Testis (tissue), 3 donors: Measurements from ENCODE around the gene ARL15. TPM values are rescaled to one million over a fixed set of nuclear protein-coding genes. Genes with fewer than 3 reads are reported as not detected.

ENCODE experiments used
- DNase-seq: peaks from one replicate; pipeline ENCODE4 v3.0.0-alpha.2; 2019
- H3K27ac ChIP-seq, 2 donors: fragments of 200-600 bp; sonication (generic); one replicate each; pipeline ENCODE4 v1.5.1; 2019
- H3K27me3 ChIP-seq: fragments of 200-600 bp; sonication (generic); one replicate; pipeline ENCODE4 v1.5.1; 2019
- H3K36me3 ChIP-seq: fragments of 200-600 bp; sonication (generic); one replicate; pipeline ENCODE4 v1.5.1; 2017; ENCODE audit warnings: low read depth; ENCODE audit errors: missing control alignments
- H3K4me1 ChIP-seq: fragments of 200-600 bp; sonication (generic); one replicate; pipeline ENCODE4 v1.5.1; 2019
- H3K4me3 ChIP-seq, 2 donors: fragments of 200-600 bp; sonication (generic); one replicate each; pipeline ENCODE4 v1.5.1; 2017 to 2019
- H3K9me3 ChIP-seq: fragments of 200-600 bp; sonication (generic); one replicate; pipeline ENCODE4 v1.5.1; 2017
- POLR2A ChIP-seq: fragments of 450-650 bp; IDR thresholded peaks from one replicate; pipeline ENCODE4 v1.6.1; 2017; ENCODE audit warnings: antibody characterized with exemption, mild to moderate bottlenecking, moderate library complexity
- WGBS, 2 donors: methylation state at CpG; one replicate each; pipeline ENCODE4 v1.1.5; 2018; 5-methylcytosine and 5-hydroxymethylcytosine counted together
- intact Hi-C: fragments of 100-400 bp; cut with DNase I; formaldehyde crosslinking; loops from one replicate; pipeline ENCODE4 v1.15.1; 2023; ENCODE audit warnings: low total_unique reads
- polyA plus RNA-seq: library from polyadenylated mRNA; stranded (reverse); fragments of 350-450 nt; fragmentation: Illumina TruSeq; extraction: RNeasy Lipid Tissue Mini Kit (QIAGEN cat#74804); gene quantifications from one replicate; pipeline ENCODE4 v1.2.3, GENCODE V29; 2014; ENCODE audit warnings: low read depth, low replicate concordance; ENCODE audit not compliant: insufficient read depth
- total RNA-seq, 2 donors: library from RNA; depleted of rRNA; stranded (reverse); fragments of >200 nt; gene quantifications; one replicate each; pipeline ENCODE4 v1.2.3, GENCODE V29; 2016
- TF ChIP-seq, protein P1 (sequence below), 3 experiments: fragments of 450-650 bp in 2 of 3; fragments of 200-600 bp in 1 of 3; sonication (generic) in 1 of 3; IDR thresholded peaks; one replicate each; pipeline ENCODE4 v1.5.1; 2016 to 2019; ENCODE audit warnings: antibody characterized with exemption in 3 of 3, mild to moderate bottlenecking in 2 of 3, moderate library complexity in 1 of 3

ARL15 gene
- total and polyA plus RNA-seq, 3 donors from 2014 or later, result 36.6 to 88.6 (median 75.2) TPM

- H3K4me1 ChIP-seq, result no peaks in the 10 kb centered on the region
- no peak for DNase-seq
- H3K27me3 ChIP-seq, result no peaks in the 10 kb centered on the region
- WGBS, 2 donors, result 95 to 97% methylated on average over 4 of the region's 4 CpGs
- no peak overlapping the region for H3K27ac ChIP-seq
- no peak for TF ChIP-seq POLR2A
- TF ChIP-seq, protein P1, sequence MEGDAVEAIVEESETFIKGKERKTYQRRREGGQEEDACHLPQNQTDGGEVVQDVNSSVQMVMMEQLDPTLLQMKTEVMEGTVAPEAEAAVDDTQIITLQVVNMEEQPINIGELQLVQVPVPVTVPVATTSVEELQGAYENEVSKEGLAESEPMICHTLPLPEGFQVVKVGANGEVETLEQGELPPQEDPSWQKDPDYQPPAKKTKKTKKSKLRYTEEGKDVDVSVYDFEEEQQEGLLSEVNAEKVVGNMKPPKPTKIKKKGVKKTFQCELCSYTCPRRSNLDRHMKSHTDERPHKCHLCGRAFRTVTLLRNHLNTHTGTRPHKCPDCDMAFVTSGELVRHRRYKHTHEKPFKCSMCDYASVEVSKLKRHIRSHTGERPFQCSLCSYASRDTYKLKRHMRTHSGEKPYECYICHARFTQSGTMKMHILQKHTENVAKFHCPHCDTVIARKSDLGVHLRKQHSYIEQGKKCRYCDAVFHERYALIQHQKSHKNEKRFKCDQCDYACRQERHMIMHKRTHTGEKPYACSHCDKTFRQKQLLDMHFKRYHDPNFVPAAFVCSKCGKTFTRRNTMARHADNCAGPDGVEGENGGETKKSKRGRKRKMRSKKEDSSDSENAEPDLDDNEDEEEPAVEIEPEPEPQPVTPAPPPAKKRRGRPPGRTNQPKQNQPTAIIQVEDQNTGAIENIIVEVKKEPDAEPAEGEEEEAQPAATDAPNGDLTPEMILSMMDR (IDR thresholded peaks at IDR 0.05), result no peak
- intact Hi-C loops, result no loop called here
- no peaks in the 10 kb centered on the region for H3K9me3 ChIP-seq
- H3K36me3 ChIP-seq, result no peaks in the 10 kb centered on the region
- H3K4me3 ChIP-seq, result no peak overlapping the region
These were observed 314.4 kb downstream of the ARL15 start for GRCh38 chr5:53996008-53996407.

GRCh38 chr5:53994148-53994547 is 316.2 kb downstream of the ARL15 start:
- Histone ChIP-seq H3K27ac (no peak overlapping the region), H3K4me3 (no peak overlapping the region), H3K27me3 (no peaks in the 10 kb centered on the region), H3K36me3 (no peaks in the 10 kb centered on the region), H3K4me1 (no peaks in the 10 kb centered on the region), H3K9me3 (no peaks in the 10 kb centered on the region)
- DNase-seq, result no peak
- intact Hi-C loops, result no loop called here
- TF ChIP-seq, protein P1 (IDR thresholded peaks at IDR 0.05), result no peak
- WGBS, 2 donors, result 67 to 75% methylated on average over 2 of the region's 2 CpGs

DNA sequence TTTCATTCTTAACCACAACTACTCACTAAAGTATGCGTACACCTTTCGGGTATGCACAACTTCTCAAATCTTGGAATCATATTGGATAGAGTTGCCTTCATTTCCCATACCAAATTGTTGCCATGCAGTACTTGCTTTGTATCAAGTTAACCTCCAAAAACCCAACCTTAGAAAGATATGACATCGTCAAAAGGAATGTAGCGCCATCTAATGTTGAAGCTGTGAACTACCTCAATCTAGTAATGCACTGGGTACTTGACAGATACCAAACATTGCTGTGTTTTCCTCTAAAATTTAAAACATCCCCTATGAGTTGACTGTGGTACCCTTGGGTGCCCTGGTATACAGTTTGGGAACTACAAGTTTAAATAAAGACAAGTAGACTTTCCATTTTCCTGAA is 318.4 kb downstream of the ARL15 start:
- Histone ChIP-seq H3K4me1 (no peaks in the 10 kb centered on the region), H3K27me3 (no peaks in the 10 kb centered on the region), H3K36me3 (no peaks in the 10 kb centered on the region), H3K9me3 (no peaks in the 10 kb centered on the region), H3K27ac (no peak overlapping the region), H3K4me3 (no peak overlapping the region)
- TF ChIP-seq, protein P1 (IDR thresholded peaks at IDR 0.05), result no peak
- TF ChIP-seq POLR2A, result no peak
- intact Hi-C loops, result no loop called here
- 88 to 92% methylated on average over 4 of the region's 4 CpGs for WGBS, 2 donors
- DNase-seq, result no peak

DNA sequence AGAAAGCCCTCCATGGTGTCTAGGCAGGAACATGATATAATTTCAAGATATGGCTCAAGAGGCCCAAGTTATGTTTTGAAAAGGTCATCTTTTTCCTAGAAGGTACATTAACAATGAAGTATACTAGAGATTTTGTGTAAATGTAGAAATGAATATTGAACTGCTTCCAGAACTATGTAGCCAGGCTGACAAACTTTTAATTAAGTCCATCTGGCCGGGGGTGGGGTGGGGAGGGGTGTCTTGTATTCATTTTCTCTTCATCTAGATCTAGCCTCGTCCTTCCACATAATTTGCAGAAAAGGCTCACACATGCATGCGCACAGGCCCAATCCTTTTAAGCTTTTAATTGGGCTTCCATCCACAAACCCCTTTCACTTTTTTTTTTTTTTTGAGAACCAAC is 323.3 kb downstream of the ARL15 start:
- no peak overlapping the region for H3K27ac ChIP-seq
- no peaks in the 10 kb centered on the region for H3K4me1 ChIP-seq
- intact Hi-C loops, result no loop called here
- no peak for DNase-seq
- no peak overlapping the region for H3K4me3 ChIP-seq
- 91 to 93% methylated on average over 3 of the region's 3 CpGs for WGBS, 2 donors
- H3K27me3 ChIP-seq, result no peaks in the 10 kb centered on the region
- H3K36me3 ChIP-seq, result no peaks in the 10 kb centered on the region
- no peaks in the 10 kb centered on the region for H3K9me3 ChIP-seq
- TF ChIP-seq, protein P1 (IDR thresholded peaks at IDR 0.05), result no peak
- TF ChIP-seq POLR2A, result no peak

DNA sequence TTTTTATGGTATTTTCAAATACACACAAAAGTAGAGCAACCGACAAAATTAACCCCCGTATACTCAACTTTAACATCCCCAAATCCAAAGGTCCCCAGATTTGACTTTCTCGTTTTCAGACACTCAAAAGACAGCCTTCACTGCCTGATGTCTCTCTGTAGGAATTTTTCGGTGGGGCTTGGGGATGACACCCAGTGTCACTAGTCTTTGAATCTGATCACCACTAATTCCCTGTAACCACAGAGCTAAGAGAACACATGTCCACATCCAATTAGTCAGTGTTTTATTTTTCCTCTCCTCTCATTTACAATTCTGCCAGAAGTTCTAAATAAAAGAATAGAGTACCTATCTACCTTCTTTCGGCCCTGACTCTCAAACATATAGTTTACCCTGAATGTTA is 324.6 kb downstream of the ARL15 start:
- Histone ChIP-seq H3K4me1 (no peaks in the 10 kb centered on the region), H3K27me3 (no peaks in the 10 kb centered on the region), H3K27ac (no peak overlapping the region), H3K36me3 (no peaks in the 10 kb centered on the region), H3K9me3 (no peaks in the 10 kb centered on the region), H3K4me3 (no peak overlapping the region)
- WGBS, 2 donors, result 94 to 96% methylated on average over 5 of the region's 5 CpGs
- no peak for DNase-seq
- intact Hi-C loops, result no loop called here
- no peak for TF ChIP-seq POLR2A
- TF ChIP-seq, protein P1 (IDR thresholded peaks at IDR 0.05), result no peak
